NCI-H510A treated with DMSO at 0.1 percent for 48 hours (cell line): Measurements from ENCODE around the gene TUSC2.

Source experiments
- DNase-seq: peaks from one replicate; lab custom pipeline; 2025; lab: John Stamatoyannopoulos, UW

The TUSC2 gene

DNA sequence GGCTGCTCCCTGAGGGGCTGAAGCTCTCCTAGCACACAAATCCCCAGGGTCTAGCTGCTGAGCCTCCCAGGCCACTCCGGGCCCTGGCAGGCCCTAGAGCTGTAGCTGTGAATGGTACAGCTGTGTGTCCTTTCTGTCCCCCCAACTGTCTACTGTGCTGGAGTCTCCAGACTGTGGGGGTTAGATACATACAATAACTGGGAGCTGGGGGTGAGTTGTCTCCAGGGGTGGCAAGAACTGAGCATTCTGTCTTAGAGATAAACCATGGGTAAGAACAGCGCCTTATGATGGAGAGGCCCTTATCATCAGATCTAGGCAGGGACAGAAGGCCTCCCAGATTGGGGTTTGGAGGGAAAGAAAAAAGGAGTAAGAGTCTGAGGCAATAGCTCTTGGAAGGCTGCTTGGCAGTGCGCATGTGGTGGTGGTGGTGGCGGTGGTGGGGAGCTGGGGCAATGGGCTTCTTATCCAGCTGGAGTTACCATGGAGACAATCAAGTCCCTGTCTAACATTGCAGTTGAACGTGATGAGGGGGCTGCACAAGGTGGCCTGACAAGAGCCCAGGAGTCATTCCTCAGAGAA is 26.3 kb upstream of the TUSC2 start:
- no peak for DNase-seq

GRCh38 chr3:50353245-50354004 is 25.4 kb upstream of the TUSC2 start:
- no peak for DNase-seq

DNA sequence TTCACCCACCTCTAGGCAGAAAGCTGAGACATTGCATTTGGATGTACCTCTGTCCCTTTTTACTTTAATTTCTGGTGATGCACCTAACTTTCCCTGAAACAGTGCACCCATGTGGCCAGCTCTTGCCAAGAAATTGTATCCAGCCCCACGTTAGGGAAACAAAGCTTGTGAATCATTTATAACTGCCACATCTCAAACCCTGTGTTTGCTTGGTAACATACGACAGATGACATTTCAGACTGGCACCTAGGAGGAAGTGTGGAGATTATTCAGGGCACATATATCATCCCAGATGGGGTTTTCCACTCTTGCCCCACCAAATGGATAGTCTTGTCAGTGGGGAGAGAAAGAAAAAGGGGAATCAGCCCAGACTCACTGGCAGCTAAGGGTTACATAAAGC is 24.8 kb upstream of the TUSC2 start:
- no peak for DNase-seq

- no peak for DNase-seq
Measured at GRCh38 chr3:50351323-50351697, 23.3 kb upstream of the TUSC2 start.

DNA sequence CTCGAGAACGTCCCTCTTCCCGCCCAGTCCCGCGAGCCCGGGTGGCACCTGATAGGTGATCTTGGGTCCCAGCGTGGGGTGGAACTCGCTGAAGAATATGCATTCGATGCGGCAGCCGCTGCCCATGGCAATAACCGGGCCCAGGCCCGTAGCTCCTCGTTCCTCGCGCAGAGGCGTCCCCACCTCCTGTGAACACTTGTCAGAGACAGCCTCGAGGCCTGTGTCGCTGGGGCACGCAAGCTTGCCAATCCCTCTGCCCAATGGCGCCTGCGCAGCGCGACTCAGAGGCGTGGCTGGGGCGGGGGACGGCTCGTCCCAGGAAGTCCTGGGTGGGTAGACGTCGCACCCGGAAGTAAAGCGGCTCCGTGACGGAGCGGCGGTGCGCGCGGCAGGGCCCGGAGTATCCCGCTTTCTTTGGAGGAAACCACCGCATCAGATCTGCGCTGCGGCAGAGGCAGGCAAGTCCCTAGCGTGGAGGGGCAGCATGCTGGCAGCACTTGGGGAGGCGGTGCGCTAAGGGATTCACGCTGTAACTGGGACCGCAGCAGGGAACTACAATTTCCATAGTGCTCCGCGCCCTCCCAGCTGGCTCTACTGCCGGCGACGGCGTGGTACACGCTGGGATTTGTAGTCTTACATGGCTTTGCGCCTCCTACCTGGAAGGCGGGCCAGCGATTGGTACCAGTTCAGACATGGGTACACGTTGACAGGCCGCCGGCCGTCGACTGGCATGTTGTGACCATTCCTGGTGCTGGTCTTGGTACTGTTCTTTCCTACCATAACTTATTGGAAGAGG is 22.7 kb upstream of the TUSC2 start, which contains the start of the genes CYB561D2 and NPRL2:
Gene CYB561D2 (plus strand): TSS at position 336 of the 796 bp plus-strand sequence. CDS start 572 bp downstream, outside the sequence.
Gene NPRL2 (minus strand): TSS at position 249 of the 796 bp plus-strand sequence. CDS start 123 bp downstream, at position 126.
- DNase-seq = peak; percentile 83

DNA sequence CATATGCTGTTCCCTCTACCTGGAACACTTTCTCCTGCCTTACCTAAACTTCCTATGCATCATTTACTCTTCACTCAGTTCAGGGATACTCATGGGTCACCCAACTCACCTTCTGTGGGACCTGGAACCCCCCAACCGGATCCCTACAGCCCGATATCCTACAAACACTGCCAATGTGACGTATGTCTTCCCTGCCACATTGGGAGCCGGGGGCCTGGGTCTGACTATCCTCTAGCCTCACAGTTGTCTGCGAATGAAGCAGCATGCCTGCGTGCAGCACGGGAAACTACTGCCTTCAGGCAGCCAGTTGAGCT is 22.1 kb upstream of the TUSC2 start:
- DNase-seq = no peak

DNA sequence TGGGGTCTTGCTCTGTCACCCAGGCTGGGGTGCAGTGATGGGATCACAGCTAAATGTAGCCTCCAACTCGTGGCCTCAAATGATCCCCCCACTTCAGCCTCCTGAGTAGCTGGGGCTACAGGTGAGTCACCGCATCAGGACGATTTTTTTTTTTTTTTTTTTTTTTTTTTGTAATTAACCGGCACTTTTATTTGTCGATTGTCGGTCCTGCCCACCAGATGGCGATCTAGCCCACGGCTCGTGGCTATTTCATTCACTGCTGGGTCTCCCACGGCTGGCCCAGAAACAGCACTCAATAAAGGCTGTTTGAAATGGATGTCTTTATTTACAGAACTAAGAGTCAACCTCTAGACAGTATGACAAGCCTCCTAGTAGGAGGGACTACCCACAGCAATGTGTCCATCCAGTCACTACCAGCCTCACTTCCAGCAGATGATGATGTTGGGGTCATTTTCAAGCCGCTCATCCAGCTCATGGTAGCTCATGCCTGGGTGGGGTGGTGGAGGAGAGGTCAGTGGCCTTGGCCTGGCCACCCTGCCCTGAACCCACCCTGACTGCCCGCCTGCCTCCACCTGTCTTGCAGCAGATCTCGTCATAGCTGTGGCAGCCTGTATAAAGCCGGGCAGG is 19.3 kb upstream of the TUSC2 start:
- DNase-seq = peak; percentile 58

DNA sequence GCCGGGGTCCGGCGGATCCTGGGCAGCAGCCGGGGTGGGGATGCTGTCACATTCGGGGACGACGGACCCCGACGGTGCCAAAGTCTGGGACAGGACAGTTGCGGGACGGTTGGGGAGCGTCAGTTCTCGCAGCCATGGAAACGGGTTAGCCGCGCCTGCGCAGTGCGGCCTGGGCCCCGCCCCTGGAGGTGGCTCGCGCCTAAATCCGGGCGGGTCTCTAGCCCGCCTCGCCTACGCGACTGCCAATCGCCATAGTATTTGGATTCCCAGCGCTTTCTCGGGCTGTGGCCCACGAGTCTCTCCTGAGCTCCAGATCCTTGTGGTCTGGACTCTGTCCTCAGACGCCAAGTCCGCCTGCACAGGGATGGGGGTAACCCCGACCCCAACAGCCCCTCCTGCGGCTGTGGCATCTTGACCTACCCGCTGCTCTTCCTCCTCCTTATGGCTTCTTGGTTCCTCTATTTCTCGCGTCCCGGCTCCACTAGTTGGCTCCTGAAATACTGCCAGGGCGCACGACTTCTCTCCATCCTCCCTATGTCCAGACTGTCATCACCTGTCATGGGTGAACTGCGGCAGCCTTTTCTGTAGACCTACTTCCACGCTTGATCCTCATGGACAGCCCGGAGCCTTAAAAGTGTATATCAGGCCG is 17.7 kb upstream of the TUSC2 start, which contains the start of gene ZMYND10:
Gene ZMYND10 (minus strand): TSS at position 147 of the 649 bp plus-strand sequence. CDS start 153 bp downstream, outside the sequence.
- DNase-seq = peak; percentile 20

DNA sequence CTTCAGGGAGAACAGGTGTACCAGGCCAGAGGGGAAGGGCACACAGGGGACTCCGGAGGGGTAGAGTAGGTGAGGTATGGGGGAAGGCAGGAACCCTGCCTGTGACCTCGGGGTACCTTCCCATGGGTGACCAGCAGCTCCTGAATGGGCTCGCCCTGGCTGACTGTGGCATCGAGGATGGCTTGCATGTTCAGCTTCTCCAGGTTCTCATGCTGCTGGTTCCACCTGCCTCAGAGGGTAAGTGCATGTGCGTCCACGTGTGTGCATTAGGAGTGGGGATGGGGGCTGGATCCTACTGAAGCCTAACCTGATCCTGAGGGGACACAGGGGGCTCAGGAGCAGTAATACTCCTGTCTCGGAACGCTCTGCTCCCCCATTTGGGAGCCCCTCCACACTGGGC is 17.0 kb upstream of the TUSC2 start:
- DNase-seq = no peak

DNA sequence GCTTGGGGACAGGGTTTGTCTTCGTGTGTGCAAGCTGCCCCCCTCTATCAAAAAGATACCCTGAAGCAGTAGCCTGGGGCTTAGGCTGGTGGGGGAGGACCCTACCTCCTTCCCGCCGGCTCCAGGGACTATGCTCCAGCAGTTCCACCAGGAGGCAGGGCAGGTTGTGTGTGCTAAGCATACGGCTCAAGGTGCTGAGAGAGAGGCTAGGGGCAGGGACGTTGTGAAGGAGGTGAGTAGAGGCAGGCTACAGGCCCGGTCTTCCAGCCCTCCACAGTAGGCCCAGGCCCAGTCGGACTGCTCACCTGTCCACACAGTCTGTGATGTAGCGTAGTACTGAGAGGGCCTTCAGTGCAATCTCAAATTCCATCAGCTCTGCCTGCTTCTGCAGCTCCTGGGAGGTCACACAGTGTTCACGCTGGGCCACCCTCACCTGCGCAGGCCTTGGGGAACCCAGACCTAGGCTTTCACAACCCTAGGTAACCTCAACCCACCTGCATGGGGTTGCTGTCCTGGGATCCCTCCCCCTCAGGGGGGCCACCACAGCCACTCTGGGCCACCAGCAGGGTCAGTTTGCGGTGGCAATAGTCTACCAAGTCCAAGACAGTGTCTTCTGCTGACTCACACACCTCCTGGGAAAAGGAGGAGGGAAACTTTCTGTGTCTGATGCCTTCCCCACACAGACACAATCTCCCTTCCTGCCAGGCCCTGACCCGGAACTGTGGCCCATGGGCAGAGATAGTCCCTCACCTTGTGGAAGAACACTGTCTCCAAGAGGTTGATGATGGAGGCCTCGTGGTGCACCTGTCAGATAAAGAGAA is 15.0 kb upstream of the TUSC2 start:
- no peak for DNase-seq

- no peak for DNase-seq
Measured at GRCh38 chr3:50341996-50342650, 14.1 kb upstream of the TUSC2 start.

DNA sequence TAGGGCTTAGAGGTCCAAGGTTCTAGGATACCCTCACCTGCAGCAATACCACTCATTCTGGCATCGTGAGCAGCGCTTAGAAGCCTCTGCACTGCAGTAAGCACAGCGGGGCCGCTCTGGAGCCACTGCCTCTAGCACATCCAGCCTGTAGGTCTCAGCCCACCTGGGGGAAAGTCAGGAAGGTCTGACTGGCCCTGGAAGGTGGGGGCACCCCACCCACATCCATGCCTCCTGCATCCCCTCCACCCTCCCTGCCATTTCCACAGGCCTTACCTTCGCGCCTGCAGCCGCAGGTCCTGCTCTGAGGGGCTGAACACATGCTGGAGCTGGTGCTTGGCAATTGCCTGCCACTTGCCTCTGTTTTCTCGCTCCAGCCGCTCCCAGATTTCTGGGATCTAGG is 13.5 kb upstream of the TUSC2 start:
- no peak for DNase-seq

DNA sequence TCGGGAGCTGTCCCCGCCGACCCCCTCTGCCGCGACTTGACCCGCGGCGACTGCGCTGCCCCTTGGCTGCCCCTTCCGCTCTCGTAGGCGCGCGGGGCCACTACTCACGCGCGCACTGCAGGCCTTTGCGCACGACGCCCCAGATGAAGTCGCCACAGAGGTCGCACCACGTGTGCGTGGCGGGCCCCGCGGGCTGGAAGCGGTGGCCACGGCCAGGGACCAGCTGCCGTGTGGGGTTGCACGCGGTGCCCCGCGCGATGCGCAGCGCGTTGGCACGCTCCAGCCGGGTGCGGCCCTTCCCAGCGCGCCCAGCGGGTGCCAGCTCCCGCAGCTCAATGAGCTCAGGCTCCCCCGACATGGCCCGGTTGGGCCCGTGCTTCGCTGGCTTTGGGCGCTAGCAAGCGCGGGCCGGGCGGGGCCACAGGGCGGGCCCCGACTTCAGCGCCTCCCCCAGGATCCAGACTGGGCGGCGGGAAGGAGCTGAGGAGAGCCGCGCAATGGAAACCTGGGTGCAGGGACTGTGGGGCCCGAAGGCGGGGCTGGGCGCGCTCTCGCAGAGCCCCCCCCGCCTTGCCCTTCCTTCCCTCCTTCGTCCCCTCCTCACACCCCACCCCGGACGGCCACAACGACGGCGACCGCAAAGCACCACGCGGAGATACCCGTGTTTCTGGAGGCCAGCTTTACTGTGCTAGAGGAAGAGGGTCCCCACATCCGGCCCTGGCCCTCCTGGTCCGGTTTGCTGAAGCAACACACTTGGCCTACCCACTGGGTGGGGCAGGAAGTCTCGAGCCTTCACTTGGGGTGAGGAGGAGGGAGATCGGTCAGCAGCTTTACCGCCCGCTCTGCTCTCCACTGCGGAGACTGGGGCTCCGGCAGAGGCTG is 12.7 kb upstream of the TUSC2 start, which contains the start of gene RASSF1:
Gene RASSF1 (minus strand): TSS at position 389 of the 882 bp plus-strand sequence. CDS start 31 bp downstream, at position 358.
- DNase-seq = no peak

DNA sequence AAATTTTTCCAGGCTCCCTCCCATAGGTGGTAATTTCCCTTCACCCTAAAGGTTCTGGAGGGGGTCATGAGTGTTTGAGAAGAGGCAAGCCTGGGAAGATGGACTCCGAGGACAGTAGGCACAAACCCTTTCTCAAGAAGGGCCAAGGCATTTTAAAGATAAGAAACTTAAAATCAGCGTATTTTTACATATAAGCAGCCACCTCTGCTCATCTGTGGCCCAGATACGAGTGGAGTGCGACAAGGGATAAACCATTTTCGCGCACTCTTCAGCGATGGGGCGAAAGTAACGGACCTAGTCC is 12.1 kb upstream of the TUSC2 start:
- DNase-seq = no peak

DNA sequence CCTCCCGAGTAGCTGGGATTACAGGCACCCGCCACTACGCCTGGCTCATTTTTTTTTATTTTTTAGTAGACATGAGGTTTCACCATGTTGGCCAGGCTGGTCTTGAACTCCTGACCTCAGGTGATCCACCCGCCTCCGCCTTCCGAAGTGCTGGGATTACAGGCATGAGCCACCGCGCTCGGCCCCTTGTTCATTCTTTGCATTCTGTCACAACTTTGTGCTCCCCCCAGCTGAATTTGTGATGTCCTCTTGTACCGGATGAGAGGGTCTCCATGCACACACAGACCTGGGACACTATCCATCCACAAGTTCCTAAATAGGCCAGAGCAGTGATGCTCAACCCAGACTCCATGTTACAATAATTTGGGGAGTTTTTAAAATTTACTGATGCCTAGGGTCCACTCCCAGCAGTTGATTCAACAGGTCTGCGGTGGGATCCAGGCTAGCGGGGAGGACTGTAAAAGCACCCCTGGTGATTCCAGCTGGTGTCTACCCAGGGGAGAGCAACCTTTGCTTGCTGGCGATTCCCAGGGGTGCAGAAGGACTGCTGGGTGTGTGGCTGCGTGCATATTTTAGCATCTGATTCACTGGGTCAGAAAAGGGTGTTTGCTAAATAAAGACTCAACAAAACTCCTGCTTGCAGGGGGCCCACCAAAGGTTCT is 11.6 kb upstream of the TUSC2 start:
- DNase-seq = no peak

DNA sequence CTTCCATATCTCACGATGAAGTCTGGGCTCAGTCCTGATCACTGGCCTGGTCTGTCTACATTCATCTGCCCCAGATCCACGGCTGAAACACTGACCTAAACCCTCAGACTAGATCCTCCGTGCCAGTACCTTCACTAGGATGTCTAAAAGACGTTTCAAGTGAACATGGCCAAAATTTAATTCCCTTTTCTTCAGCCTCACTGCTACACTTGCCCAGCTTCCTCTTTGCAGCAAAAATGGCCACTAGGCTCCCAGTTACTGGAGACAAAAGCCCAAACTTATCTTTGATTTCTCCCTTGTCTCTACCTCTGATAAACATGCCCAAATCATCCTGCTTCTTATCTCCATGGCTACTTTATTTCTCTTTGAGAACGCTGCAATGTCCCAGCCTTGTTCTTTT is 10.9 kb upstream of the TUSC2 start:
- DNase-seq = no peak

DNA sequence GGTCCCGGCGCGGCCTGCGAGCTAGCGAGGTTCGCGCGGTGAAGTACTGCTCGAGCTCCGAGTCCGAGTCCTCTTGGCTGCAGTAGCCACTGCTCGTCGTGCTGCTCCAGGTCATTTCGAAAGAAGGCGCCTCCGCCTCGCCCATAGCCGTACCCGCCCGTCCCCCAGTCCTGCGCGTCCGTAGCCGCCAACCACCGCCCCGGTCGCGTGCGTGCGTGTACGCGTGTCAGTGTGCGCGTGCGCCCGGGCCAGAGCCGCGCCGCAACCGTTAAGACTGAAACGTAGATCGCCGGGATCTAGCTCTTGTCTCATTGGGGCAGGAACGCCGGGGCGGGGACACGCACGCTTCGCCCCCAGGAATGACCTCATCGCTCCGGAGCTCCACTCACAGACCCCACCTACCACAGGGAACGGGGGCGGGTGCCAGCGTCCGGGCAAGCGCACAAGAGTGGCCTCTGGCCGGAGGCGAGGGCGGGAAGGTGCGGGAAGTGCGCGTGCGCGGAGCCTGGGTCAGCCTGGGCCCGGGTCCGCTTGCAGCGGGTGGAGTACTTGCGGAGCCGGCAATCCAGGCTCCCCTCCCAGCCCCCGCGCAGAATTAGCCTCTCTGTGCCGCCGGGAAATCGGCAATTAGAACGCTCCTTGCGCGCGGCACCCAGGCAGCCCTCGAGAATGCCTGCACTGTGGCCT is 9.3 kb upstream of the TUSC2 start:
- peak; percentile 84 for DNase-seq

- no peak for DNase-seq
Measured at GRCh38 chr3:50336452-50337174, 8.6 kb upstream of the TUSC2 start.
